Endometrial microvascular endothelial cells (primary cell): ENCODE measurements around the gene SNX24. TPM values are rescaled to one million over a fixed set of nuclear protein-coding genes. Genes with fewer than 3 reads are reported as not detected.

Experiments used
- in situ Hi-C: cut with HindIII; loops from 2 replicates; pipeline ENCODE4 v1.10.0; 2017; ENCODE audit warnings: low sequenced_read_pairs, low pct_unique_long_range_greater_than_20kb; ENCODE audit errors: inconsistent ontology term
- total RNA-seq: library from RNA; depleted of rRNA; stranded (reverse); fragments of >200 nt; gene quantifications from one replicate; pipeline ENCODE4 v1.2.3, GENCODE V29; 2015; ENCODE audit errors: inconsistent ontology term

Gene SNX24
- total RNA-seq, 1 donor from 2014 or later = 11.8 TPM

DNA sequence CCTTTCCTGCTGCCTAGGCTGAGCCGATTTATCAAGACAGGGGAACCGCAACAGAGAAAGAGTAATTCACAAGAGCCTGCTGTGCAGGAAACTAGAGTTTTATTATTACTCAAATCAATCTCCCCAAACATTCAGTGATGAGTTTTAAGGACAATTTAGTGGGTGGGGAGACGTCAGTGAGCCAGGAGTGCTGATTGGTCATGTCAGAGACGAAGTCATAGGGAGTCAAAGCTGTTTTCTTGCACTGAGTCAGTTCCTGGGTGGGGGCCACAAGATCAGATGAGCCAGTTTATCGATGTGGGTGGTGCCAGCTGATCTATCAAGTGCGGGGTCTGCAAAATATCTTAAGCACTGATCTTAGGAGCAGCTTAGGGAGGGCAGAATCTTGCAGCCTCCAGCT is 19.0 kb downstream of the SNX24 start:
- in situ Hi-C loops = no loop called here

DNA sequence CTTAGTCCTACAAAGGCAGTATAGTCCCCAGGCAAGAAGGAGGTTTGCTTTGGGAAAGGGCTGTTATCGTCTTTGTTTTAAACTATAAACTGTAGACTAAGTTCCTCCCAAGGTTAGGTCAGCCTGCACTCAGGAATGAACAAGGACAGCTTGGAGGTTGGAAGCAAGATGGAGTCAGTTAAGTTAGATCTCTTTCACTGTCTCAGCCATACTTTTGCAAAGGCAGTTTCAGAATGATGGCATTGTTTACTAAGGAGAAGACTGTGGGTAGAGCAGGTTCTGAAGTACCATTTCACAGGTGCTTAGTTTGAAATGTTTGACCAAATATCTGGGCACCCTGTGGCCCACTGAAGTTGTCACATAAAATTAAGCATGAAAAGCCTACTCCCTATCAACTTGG is 19.4 kb downstream of the SNX24 start:
- in situ Hi-C loops = no loop called here

DNA sequence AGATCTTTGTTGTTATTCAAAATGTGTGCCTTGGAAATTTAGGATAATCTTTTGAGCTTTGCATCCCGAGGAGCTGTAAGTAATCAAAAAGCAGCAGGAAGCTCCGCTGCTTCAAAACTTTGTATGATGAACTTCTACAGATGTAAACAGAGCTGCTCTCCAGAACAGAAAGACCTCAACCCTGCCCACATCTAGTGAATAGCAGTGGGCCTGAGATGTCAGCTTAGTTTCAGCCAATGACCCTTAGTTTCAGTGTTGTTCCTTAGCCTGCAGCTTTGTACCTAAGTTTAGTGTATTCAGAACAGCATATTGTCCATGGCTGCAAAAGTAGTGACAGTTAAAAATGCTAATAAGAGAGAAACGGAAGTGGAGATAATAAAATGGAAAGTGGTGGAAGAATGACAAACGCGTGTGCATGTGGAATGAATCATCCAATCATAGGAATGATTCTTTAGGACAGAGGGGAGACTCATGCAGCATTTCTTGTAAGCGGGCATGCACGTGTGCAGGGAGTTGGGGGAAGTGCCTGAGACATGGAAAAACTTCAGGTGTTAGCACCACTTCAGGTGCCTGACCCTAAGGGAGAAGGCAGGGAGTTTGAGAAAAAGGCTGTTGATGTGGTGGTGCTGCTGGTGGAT is 24.9 kb downstream of the SNX24 start:
- in situ Hi-C loops = no loop called here

DNA sequence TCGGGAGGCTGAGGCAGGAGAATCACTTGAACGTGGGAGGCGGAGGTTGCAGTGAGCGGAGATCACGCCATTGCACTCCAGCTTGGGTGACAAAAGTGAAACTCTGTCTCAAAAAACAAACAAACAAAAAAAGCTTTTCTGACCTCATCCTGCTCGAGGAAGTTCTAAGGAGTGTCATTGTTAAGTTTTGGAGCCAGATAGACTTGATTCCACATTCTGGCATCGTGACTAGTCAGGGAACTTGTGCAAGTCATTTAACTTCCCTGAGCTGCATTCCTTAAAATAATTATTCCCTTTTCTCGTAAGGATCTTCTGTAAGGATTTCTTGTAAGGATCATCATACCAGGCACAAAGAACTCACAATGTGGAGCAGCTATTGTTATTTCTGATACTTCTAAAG is 26.2 kb downstream of the SNX24 start:
- in situ Hi-C loops = no loop called here

DNA sequence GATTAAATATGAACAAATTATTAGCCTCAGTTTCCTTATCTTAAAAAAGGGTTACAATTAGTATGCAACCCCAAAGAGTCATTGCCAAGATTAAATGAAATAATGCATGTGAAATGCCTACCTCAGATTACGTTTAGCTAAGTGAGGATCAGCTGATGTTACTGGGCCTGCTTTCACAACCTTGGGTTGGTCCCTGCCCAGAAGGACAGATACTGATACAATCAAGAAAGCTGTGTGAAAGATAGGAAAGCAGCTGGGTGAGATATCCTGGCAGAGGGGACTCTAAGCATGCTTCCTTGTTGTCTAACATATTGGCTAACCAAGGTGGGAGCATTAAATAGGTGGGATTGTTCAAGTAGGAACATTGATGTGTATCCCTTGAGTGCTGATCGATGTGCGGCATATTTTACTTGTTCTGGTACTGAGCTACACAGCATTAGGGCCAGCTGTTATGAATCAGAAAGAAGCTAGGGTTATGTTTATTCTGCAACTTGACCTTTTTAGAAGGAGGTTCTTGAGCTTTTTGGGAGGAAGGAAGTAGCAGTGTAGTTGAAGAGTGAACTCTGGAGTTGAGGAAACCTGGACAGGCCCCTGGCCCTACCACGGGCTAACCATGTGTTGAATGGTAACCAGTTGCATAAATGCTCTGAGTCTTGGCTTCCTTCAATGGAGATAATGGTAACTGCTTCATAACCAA is 28.9 kb downstream of the SNX24 start:
- in situ Hi-C loops = no loop called here

DNA sequence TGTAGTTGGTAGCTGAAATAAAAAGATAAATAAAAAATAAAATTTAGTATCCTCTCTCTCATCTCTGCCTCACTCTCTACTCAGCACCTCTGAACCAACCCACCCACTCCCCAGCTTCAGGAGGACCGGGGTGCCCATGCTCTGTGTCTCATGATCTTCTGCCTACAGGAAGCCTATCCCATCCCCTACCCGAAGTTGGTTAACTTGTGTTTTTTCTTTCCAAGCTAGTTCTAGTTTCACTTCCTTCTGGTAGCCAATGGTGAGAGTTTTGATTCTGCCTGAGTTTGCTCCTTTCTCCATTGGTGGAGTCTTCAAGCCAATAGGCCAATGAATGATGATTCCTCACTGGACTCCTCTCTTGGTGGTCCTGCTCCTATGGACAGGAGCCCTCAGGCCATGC is 32.1 kb downstream of the SNX24 start:
- in situ Hi-C loops = no loop called here

DNA sequence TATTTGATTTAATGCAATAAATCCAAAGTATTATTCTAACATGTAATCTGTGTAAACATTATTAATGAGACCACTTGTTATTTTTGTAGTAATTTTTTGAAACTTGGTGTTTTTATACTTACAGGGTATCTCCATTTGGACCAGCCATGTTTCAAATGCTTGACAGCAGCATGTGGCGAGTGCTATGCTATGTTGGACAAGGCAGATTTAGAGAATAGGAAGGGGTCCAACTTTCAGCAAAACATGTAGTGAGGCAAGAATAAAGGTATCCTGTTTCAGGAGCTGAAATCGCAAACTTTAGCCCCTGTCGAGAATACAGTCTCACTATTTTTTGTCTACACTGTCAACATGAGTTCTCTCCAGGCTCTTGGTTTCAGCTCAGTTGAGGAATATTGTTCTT is 33.7 kb downstream of the SNX24 start:
- in situ Hi-C loops = no loop called here

DNA sequence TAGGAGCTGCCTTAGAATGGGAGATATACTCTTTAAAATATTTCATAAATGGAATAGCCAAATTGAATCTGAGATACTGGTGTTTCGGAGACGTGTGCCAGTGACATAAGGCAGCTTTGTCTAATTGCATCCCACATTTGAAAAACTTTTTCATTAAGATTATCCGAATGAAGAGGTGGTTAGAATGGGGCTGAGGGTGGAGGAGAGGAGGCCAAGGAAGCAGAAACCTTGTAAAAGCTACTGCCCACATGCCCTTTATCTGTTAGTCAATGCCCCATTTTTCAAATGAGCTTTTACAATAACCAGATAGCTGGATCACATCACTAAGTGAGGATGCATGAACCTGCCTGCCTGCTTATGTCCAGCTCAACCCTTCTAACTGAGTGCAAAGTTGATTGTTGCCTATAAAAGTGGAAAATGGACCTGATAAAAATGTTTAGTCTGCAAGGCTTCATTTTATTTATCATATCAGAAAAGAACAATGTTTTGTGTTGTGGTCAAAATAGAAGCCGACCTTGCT is 34.8 kb downstream of the SNX24 start:
- in situ Hi-C loops = no loop called here

DNA sequence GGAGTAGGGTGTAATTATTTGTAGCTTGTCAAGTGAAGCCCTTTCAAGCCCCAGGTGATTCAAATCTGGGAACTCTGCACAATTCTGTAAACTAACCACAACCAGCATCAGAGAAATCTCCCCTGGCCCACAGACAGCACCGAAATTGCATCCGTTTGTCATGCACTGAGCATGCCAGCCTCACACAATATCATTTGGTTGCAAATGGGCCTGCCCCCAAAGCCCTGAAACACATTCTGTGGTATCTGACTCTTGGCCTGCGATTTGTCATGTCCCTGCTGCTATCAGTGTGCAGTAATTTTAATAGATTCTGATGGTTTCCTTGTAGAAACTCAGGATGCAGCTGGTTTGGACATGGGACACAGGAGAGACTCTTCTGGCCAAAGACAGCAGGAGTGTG is 35.3 kb downstream of the SNX24 start:
- in situ Hi-C loops = no loop called here

DNA sequence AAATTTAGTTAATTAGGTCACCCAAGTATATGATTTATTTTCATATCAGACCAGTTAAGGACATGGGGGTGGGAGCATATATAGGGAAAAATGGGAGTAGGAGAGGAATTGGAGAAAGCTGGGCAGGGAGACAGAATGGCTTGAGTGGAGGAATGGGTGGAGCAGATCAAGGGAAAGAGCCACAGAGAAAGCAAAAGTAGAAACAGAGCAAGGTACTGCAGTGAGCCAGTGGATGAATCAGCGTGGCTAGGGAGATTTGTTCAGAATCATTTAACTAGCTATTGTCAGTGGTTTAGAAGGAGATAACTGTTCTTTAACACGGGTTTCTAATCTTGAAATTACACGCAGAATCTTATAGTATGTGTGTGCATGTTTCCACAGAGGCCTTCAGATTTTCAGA is 37.4 kb downstream of the SNX24 start:
- in situ Hi-C loops = no loop called here

DNA sequence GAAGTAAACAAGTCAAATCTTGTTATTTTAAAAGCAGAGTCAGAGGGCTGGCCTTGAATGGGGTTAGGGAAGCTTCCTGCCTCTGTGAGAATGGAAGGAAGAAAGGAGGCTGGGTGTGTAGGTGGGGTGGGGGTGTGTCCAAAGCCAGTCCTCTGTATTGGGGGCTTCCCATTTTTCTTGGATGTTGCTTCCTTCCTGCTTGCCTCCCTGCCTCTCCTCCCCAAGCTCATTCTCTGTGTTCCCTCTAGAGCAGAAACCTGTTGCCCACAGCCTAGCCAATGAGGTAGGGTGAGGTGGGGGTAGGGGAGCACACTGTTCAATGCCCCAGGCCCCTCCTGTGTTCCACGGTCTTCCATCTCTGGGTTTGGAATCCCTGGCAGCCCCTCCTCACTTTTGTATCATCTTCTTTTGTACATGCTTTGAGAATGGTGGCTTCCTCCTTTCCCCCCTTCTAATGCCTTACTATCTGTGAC is 39.7 kb downstream of the SNX24 start:
- in situ Hi-C loops = no loop called here

DNA sequence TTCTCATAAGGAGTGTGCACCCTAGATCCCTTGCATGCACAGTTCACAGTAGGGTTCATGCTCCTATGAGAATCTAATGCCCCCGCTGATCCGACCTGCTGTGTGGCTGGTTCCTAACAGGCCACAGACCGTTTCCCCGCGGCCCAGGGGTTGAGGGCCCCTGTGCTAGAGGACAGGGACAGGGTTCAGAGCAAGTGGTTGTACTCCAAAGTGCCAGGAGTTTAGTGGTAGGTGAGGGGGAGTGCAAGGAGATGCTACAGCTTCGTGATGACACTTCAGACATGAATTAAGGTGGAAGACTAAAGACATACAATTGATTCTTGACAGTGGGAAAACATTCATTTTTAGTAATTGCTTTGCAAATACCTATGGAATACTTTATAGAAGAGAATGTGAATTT is 40.5 kb downstream of the SNX24 start:
- in situ Hi-C loops = no loop called here

DNA sequence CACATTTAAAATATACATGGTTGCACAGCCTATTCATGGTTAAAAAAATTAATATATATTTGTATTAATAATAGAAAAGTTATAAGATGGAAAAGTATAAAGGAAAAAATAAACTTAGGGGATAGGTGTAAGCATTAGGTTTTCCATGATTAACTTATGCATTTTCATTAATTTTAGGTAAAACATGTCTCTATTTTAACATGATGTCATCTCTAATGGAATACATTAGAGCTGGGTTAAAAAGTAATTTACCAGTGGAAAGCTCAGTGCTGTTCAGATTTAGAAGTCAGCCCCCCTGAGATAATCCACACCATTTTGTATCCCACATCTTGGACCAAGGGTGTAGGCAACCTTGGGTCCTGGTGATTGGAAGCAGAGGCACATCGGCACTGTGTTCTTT is 49.7 kb downstream of the SNX24 start:
- in situ Hi-C loops = no loop called here

DNA sequence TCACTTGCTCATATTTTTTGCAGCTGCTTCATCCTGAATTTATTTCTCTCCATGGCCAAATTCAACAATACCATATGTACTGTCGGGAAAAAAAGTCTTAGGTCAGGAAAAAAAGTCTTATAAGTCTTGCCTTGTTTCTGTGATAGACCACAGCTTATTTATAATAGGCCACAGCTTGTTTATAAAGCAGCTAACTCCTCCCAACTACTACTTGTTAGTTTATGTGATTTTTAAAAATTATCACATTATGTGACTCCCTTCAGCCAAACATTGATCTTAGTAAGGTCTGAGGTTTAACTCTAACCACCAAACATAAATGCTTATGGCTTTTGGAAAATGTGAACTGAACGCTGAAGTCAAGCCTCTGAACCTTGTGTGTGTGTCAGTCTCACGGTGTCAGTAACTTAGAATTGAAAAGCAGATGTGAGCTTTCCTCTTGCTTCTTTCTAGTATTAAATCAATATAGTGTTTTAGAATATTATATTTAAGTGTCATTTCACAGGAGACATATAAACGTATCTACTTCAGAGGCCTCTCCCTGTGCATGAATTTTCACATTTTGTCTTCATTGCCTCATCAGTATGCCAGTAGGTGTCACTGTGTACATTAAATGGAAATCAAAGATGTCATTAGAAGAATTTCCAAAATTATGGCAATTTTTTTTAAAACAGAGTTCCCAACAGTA is 51.3 kb downstream of the SNX24 start:
- in situ Hi-C loops = no loop called here

DNA sequence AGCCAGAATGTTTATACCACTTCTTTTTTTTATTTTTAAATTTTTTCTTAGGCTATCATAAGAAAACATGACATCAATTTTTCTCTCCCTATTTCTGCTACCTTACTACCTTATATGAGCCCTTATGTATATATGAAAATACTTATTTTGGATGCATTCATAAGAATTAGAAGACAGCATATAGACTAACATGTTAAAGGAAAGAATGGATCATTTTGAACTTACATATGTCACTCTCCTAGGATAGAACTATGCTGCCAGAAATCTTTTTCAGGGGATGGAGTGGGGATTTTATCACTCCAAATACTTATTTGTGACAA is 51.8 kb downstream of the SNX24 start:
- in situ Hi-C loops = no loop called here

DNA sequence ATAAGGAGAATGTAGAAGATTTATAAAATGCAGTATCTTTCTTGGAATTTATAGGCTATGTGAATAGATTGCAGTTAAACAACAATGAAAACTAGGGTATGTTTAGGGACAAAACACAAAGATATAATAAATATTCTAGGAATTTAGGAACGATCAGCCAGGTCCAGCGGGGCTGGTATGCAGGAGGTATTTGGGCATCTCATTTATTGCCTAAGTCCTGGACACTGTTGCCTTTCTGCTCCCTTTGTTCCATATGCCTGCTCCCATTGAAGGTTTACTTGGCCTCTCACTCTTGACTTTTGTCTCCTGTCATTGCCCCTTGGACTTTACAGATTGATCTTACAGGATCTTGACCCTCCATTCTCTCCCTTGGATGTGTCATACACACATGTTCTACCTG is 55.9 kb downstream of the SNX24 start:
- in situ Hi-C loops = no loop called here

DNA sequence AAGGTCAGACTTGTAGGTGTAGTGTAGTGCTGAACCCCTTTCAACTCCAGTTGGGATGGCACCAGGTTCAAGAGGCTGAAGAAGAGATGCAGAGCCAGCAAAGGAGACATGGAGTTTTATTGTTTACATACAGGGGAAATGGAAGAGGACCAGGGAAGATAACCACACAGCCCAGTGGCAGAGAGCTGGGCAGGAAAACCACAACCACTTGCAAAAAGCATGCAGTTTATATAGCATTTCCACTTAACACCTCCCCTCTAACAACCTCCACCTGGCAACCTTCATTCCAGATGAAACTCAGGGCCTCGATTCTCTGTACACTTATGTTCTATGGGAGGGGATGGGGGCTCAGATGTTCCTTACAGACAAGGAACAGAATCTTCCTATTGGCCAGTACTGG is 56.9 kb downstream of the SNX24 start:
- in situ Hi-C loops = no loop called here

DNA sequence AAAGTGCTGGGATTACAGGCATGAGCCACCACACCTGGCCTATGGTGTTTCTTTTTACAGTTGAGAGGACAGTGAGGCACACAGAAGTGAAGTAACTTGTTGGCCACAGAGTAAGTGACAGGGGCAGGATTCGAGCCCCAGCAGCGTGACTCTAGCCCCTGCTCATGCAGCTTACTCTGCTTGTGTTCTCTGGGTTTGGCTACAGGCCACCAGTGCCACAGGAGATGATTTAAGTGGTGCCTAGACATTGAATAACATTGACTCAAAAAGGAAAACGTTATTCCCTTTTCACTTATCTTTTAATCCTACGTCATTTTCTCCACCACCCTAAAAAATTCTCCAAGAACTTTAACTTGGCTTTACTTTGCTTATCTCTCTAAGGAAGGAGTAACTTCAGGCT is 61.4 kb downstream of the SNX24 start:
- in situ Hi-C loops = no loop called here

DNA sequence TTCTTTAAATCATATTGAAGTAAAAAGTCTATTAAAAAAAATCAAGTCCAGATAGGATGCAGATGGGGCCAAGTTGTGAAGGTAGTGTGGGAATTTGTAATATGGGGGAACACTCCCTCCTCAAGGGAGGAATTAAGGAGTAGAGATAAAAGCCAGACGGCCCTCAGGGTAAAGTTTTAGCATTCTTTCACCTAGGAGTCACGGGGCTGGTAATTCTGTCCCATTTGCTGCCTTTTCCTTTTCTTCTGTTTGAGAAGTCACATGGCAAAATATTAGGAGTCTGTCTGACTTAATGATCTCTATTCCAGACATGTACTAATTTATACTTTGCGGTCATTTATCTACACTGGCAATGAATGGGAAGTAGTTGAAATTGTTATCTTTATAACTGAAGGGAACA is 61.9 kb downstream of the SNX24 start:
- in situ Hi-C loops = no loop called here

DNA sequence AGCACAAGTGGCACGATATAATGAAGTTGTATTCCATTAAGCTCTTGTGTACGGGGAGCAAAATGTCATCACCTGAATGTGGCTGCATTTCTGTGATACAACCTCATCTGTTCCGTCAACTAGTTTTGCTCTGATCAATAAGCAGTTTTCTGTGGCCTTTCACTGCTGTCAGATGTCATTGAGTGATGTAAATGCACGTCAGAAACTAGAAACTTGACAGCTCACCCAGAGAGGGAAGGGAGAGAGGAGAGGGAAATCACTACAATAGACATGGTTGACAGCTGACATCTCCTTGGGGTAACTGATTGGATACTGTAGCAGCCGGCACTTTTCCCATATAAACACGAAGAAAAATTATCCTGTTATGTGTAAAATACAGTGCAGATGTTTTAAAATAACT is 62.7 kb downstream of the SNX24 start:
- in situ Hi-C loops = no loop called here
